NCI-H345 treated with DMSO at 0.1 percent for 48 hours (cell line): ENCODE results near the gene BLVRA.

Source experiments
- DNase-seq: peaks from one replicate; lab custom pipeline; 2025; ENCODE audit not compliant: unreplicated experiment; lab: John Stamatoyannopoulos, UW

BLVRA gene

DNA sequence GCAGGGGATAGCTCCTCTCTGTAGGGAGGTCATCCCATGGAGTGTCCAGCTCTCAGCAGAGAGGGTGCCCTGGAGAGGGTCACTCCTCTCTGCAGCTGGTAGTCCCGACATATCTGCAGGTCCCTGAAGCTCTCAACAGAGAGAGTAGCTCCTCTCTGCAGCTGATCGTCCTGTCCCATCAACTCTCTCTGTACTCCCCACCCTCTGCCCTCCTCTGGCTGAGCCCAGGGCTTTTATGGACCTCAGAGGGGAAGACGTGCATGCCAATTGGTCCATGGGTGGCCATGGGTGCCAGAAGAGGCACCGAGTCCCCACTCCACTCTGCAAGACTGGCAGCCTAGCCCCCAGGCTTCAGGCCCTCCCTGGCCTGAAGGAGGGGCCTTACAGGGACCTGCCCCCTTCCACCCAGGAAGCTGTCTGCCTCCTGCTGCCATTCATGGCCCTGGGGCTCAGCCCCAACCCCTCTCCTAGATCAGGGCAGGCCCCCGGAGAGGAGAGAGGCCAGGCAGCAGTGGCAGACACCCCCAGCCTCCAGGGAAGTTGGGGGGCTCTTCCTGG is 9.0 kb upstream of the BLVRA start:
- no peak for DNase-seq

DNA sequence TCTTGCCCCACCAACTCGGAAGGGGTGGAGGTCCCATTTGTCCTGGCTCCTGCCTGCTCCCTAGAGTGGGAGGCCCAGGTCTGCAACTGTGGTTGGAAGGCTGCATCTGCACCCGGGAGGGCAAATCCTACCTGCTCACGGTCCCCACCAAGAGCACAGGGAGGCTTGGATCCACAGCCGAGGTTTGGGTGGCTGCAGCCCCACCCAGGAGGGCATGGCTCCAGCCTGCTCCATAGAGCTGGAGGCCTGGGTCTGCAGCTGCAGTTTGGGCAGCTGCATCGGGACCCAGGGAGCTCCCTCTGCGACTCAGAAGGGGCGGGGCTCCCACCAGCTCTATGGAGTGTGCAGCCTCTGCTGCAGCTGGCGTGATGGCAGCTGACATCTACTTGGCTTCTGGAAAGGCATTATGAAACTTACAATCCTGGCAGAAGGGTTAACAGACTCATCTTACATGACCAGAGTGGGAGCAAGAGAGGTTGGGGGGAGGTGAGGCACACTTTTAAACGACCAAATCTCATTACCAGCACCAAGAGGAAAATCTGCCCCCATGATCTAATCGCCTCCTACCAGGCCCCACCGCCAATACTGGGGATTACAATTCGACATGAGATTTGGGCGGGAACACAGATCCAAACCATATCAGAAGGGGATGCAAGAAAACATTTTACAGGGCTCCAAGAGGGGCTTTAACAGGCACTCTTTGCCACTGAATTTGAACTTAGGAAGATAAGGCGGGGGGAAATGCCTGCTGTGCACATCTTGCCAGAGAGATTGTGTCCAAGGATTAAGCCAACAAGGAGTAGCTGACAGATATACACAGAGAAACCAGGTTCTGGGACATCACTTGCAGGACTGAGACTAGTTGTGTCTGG is 8.2 kb upstream of the BLVRA start:
- DNase-seq, result no peak

DNA sequence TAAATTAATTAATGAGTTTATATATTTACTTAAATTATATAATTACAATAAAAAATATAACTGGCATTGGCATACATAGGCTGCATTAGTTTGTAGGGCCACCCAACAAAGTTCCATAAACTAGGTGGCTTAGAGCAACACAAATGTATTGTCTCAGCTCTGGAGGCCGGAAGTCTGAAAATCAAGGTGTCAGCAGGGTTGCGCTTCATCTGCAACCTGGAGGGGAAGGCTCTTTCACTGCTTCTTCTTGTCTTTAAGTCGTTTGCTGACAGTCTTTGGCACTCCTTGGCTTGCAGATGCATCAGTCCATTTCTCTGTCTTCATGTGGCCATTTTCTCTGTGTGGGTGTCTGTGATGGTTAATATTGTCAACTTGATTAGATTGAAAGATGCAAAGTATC is 6.1 kb upstream of the BLVRA start:
- no peak for DNase-seq

DNA sequence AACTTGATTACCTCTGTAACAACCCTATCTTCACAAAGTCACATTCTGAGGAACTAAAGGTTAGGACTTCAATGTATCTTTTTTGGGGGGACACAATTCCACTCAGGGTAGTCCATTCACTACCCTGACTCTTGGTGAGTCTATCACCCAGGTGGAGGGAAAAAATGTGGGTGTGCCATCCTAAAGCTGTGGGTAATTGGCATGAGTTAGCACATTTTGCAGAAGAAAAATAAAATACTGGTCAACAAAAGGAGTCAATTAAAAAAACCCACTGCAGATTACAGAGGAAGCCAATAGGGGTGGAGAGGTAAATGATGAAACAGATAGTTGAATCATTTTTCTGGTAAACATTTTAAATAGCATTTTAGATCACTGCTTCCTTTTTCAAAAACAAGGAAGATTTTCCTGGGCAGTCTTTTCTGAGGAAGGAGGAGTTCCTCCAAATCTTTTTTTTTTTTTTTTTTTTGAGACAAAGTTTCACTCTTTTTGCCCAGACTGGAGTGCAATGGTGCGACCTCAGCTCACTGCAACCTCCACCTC is 5.1 kb upstream of the BLVRA start:
- no peak for DNase-seq

DNA sequence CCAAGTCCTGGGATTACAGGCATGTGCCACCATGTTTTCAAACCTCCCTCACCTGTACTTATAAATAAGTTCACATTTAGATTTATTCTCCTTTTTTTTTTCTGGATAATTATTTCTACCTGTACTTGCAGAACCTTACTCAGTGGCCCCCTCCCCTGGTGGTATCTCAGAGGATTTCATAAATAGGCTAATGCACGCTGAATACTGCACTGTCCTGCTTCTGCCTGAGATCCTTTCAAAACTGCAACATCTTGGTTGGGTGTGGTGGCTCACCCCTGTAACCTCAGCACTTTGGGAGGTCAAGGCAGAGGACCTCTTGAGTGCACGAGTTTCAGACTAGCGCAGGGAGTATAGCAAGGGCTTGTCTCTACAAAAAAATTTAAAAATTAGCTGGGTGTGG is 4.6 kb upstream of the BLVRA start:
- DNase-seq, result no peak

DNA sequence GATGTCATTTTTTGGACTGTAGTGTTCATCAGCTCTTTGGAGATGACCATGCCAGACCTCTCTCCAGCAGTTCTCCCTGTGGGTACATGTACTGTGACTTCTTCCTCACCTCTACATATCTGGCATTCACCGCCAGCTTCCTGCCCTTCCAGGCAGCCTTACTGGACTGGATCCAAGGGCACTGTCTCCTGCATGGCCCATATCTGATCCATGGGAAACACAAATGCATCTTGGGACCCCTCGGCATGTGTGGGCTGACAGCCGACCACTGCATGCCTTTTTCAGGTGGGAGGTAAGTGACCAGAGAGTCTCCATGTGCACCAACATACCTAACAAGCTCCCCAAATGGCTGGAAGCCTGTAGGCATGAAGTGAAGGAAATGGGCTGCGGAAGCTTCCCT is 3.9 kb upstream of the BLVRA start:
- no peak for DNase-seq

DNA sequence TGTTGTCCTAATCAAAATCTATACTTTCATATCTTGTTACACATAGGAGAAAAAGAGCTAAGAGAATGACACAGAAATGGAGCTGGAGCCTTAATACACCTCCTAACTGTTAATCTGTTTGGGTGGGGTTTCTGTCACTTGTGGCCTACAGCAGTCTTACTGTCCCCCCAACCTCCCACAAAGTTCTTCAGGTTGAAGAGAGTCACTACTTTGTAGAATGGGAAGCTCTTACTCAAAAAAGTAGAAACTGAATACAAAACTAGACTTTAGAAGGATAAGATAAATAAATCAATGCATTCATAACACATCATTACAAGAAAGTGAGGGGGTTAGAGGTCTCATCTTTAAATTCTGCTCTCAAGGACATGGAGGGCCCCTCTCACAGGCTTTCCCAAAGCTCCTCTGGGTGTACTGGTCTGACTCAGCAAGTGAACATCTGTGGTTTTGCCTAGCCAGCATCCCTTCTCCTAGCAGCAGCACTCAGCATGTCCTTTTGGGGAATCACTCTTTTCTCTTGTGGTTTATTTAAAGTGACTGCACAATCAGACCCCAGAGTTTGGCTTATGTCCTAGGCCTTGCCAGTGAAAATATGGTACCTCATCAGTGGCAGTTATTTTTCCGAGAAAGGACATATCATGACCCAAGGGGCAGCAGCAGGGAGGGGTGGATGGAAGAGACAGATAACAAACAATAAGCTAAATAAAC is 2.0 kb upstream of the BLVRA start:
- no peak for DNase-seq

DNA sequence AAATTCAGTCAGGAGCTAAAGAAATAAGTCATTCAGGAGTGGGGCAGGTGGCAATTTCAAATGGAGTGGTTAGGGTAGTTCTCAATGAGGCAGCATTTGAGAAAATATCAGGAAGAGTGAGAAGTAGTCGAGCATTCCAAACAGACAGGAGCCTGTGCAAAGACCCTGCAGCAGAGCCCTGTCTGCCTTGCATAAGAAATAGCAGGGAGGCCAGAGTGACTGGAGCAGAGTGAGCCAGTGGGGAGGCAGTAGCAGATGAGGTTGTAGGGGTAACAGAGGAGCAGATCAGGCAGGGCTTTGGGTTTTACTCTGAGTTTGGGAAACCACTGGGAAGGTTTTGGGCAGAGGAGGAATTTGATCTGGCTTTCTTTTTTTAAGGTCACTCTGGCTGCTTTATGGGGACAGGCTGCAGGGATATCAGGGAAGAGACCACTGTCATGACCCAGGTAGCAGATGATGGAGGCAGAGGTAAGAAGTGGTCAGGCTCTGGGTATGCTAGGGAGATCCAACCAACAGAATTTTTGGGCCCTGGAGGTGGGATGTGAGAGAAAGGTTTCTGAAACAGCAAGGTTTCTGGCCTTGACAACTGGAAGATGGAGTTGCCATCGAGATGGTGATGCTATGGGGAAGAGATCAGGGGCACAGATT is 1.3 kb upstream of the BLVRA start:
- no peak for DNase-seq

DNA sequence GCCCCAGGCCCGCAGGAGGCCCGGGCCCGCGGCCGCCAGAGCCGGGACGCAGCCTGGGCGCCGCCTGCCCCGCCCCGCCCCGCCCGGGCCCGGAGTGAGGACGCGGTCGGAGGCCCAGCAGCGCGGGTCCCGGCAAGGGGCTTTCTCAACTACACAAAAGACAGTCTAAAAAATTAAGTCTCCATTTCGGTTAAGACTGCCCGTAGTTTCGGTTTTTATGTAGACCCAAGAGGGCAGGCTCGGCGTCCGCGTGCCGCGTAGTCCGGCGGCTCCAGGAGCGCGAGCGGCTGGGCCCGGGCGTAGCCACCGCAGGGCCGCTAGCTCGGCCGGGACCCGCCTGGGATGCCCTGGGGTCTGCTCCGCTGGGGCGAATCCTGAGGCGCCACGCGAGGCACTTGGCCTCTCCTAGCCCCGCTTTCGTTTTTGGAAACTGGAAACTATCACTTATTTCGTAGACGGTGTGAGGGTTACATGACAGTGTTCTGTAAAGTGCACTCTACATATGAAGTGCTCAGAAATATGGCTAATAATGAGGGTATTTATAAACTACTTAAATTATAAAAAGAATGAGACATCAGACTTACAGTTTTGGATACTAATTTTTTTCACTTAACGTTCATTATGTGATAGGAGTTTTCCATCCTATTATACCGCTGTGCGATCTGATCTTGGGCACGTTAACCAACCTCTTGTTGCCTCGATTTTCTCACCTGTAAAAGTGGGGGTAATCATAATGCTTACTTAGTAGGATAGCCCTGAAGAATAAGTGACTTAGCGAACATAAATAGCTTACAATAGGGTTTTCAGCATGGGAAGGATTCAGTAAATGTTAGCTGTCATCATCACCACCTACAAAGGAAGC is 573 bp downstream of the BLVRA start:
- DNase-seq, result peak; percentile 29

DNA sequence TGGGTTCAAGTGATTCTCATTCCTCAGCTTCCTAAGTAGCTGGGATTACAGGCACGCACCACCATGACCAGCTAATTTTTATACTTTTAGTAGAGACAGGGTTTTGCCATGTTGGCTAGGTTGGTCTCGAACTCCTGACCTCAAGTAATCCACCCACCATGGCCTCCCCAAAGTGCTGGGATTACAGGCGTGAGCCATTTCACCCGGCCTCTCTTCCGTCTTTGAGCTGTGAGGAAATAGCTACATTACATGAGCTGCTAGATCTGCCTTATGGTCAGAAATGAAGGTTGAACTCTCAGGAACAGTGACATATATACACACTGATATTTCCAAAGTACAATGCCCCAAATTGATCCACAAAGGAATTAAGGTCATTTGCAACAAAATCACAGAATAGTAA is 2.4 kb downstream of the BLVRA start:
- no peak for DNase-seq

DNA sequence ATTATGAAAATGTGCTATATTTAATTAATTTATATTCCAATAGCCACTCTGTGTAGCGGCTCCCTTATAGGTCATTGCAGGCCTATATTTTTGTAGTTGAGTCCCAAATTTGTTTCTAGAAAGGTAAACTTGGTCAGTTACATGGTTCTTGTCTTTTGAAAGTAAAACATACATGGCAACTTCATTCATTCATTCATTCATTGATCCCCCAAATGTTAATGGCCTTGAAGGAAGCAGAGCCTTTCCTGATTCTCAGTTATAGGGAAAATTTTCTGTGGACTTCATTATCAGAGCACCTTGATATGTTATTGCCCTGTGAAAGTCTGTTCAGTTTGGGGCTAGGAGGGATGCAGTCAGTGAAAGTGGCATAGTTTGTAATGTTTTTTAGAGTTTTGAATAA is 2.9 kb downstream of the BLVRA start:
- DNase-seq, result no peak

DNA sequence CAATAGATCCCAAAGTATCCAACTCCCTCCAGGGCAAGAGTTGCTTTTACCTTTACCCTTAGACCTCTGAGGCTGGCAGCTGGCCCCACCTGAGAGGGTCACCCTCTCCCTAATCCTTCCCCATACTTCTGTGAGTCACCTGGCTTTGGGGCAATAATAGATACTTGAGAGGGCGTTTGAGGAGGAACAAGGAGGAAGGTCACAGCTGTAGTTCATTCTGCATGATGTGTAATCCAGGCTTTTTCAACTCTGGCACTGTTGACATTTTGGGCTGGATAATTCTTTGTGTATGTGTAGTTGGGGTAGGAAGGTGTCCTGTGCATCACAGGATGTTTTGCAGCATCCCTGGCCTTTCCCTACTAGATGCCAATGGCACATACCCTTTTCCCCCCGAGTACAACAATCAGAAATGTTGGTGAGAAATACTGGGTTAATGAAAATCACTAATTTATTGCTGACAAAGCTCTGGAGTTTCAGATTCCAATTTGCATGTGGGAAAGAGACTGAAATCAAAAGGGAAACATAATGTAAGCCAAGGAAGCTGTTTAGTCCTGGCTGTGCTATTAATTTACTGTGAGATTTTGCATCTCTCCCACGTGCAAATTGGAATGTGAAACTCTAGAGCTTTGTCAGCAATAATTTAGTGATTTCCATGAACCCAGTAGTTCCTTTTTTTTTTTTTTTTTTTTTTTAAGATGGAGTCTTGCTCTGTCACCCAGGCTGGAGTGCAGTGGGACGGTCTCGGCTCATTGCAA is 3.6 kb downstream of the BLVRA start:
- DNase-seq, result no peak

DNA sequence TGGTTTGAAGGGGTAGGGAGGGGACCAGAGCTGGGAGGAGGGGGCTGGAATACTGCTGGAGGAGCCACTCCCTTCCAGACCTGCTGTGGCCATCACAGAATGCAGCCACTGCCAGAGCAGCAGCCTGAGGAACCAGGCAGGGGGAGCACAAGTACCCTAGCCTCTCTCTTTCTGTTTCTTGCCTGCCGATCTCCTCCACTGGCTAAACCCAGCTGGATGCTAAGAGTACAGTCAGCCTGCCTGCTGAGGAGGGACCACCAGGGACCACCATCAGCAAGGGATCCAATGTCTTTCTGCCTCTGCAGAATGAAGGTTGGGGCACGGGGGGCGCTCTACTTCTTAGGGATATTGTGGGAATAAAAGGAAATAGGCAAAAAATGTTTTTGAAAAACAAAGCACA is 4.7 kb downstream of the BLVRA start:
- DNase-seq, result no peak

DNA sequence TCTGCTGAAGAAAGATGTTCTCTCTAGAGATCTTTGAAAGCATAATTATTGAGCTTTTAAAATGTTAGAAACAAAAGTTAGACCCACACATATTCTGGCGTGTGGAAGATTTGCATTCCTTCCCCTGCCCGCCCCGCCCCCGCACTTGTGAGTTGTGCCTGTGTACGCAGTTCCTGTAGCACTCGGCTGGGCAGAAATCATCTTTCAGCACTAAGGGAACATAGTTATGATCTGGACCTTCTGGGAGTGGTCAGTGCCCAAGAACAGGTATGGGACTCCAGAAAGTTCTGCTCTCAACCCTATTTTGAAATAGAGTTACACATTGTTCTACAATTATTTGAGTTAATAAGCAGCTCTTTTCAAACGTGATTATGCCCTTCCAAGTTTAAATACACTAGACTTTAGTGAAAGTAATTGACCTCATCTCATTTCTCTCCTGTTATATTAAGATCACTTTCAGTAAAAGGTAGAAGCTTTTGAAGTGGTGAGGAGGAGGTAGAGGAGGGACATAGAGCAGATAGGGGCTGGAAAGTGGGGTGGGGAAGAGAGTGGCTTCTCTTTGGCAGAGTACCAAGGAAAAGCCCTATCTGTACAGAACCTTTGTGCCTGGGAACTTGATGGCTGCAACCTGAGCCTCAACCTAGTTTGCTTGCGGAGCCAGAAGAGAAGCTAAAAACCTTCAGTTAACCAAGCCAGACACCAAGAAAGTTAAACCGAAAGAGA is 5.7 kb downstream of the BLVRA start:
- DNase-seq, result no peak

DNA sequence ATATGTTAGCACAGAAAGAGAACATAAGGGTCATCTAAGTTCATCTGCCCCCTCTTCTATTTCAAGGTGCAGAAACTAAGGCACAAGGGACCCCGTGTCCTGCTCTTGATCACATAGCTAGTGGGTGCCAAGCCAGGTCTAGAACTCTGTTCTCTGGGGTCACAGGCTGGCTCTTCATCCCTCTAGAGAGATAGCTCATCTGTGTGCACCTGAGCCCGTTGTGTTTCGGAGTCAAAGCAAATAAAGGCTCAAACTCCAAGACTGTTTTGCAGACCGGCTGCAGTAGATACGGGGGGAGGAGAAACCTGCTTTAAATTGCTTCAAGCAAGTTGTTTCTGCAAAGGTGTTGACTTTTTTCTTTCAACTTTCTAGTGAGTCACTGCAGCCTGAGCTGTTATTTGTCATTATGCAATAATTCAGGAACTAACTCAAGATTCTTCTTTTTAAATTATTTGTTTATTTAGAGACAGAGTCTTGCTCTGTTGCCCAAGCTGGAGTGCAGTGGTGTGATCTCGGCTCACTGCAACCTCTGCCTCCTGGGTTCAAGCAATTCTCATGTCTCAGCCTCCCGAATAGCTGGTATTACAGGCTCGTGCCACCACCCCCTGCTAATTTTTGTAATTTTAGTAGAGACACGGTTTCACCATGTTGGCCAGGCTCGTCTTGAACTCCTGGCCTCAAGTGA is 6.5 kb downstream of the BLVRA start:
- no peak for DNase-seq

DNA sequence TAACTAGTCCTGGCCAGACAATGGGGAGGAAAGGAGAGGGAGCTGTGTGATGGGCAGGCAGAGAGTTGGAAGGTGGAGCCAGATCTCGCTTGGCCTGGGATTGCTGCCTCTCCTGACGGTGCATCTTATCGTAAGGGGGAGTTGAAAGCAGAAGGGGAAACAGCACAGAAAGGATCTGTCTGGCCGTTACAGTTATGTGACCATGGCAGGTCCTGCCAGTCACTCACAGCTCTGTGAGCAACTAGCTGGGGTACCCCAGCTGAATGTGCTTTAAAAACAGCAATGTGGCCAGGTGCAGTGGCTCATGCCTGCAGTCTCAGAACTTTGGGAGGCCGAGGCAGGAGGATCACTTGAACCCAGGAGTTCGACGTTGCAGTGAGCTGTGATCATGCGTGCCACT is 8.1 kb downstream of the BLVRA start:
- DNase-seq, result no peak

DNA sequence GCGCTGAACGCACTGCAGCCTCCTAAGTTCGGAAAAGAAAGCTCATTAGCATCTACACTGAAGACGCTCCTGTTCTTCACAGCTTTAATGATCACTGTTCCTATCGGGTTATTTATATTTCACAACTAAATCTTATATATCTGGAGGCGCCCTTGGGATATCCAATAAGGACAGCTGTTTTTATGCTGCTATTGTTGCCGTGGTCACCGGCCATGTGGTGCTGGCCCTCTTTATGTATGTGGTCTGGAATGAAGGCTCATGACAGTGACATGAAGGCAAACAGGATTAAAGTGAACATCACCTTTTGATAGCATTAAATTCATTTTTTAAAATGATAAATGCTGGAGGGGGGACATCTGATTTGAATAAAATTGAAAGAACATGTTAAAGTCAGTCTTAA is 8.8 kb downstream of the BLVRA start:
- no peak for DNase-seq

DNA sequence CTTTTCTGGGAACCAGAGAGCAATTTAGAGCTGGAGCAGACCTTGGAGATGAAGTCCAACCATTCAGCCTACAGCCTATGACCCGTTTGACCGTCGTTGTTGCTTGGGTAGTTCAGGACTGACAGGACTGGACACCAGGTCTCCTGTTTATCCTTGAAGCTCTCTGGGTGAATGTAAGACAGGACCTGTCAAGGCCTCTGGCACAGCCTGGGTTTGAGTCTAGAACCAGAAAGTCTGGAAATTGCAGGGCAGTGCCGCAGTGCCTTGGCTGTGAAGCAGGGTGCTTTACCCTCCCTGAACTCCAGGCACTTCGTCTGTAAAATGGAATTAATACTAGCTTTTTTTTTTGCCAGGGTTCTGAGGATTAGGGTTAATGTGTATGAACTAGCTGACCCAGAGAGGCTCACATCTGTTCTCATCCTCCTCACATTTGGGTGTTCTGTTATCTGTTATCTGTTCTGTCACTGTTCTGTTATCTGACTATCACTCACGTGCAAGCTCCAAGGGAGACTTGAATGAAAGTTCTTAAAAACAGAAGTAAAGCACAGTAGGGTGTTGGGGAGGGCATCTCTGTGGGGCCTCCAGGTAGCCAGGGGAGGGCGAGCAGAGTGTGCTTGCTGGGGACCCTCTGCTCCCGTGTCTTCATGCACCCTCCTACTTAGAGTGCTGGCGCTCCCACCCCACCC is 9.9 kb downstream of the BLVRA start:
- DNase-seq, result no peak
